HCT116 (cell line): ENCODE results near the gene ADAMTSL2.

Experiments used
- ATF3 ChIP-seq: IDR thresholded peaks from 2 replicates; pipeline ENCODE4 v1.6.1; 2012
- CTCF ChIP-seq, 3 experiments: fragments of 200-600 bp in 1 of 3; sonication (generic) in 1 of 3; IDR thresholded peaks in 2 of 3; conservative IDR thresholded peaks in 1 of 3; 2 replicates each; pipeline ENCODE4 v1.5.1; 2012 to 2017; ENCODE audit warnings: low read depth in 2 of 3, low read length in 2 of 3, antibody characterized with exemption in 1 of 3, borderline replicate concordance in 1 of 3, control low read depth in 1 of 3, mild to moderate bottlenecking in 1 of 3, mixed read lengths in 1 of 3, mixed run types in 1 of 3, moderate library complexity in 1 of 3; ENCODE audit not compliant: insufficient read depth in 1 of 3
- EZH2 ChIP-seq: fragments of 200-600 bp; sonication (generic); IDR thresholded peaks from 2 replicates; pipeline ENCODE4 v1.6.1; 2017; ENCODE audit warnings: antibody characterized with exemption, mixed run types
- POLR2AphosphoS5 ChIP-seq: IDR thresholded peaks from 2 replicates; pipeline ENCODE4 v1.6.1; 2011; ENCODE audit warnings: mild to moderate bottlenecking, low read depth, low read length, moderate library complexity
- YY1 ChIP-seq: IDR thresholded peaks from 2 replicates; pipeline ENCODE4 v1.6.1; 2011; ENCODE audit warnings: low read length, low read depth, moderate library complexity, mild to moderate bottlenecking; ENCODE audit not compliant: insufficient replicate concordance; ENCODE audit errors: extremely low read depth
- ZBTB33 ChIP-seq: IDR thresholded peaks from 2 replicates; pipeline ENCODE4 v1.6.1; 2011; ENCODE audit warnings: mild to moderate bottlenecking, low read length, moderate library complexity; ENCODE audit not compliant: insufficient replicate concordance; ENCODE audit errors: extremely low read depth

GRCh38 chr9:133522073-133522910, 12.2 kb upstream of the ADAMTSL2 start:
- TF ChIP-seq EZH2 (no peak), CTCF (IDR thresholded peaks at IDR 0.05 in 2 of 3, conservative IDR thresholded peaks at IDR 0.05 in 1 of 3; ENCODE audit: borderline replicate concordance in 1 of 3, insufficient read depth in 1 of 3, low read depth in 2 of 3, low read length in 2 of 3) (no peak), YY1 (no peak), ZBTB33 (no peak), POLR2AphosphoS5 (no peak), ATF3 (no peak)
